ENCODE data around the gene S100A4.
"Not testable (repeated sequence)": the region's sequence is repeated elsewhere in the genome, so short reads cannot be mapped to it uniquely, and the experiment has no call there.

Gene S100A4

DNA sequence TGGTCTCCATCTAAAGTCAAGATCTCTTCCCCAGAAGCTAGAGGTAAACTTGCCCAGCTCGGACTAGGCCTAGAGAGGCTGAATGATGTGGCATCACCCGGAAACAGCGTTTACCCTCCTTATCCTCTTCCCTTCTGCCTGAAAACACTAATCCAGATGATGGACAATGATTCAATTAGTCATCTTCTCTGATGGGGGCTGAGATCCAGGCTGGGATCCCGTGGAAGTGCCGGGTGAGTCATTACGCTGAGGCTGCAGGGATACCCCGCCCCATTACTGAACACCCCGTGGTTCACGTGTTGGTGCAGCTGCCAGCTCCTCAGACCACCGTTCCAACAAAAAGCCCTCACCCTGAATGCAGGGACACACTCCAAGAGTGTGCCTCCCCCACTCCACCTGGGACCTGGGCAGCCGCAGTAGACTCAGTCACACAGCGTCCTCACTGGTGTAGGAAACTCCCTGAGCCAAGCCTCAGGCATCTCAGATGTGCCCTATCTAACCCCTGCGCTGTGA, 11.9 kb downstream of the S100A4 start:
- DNase-seq (ENCODE audit: low spot score): peak; percentile 26

DNA sequence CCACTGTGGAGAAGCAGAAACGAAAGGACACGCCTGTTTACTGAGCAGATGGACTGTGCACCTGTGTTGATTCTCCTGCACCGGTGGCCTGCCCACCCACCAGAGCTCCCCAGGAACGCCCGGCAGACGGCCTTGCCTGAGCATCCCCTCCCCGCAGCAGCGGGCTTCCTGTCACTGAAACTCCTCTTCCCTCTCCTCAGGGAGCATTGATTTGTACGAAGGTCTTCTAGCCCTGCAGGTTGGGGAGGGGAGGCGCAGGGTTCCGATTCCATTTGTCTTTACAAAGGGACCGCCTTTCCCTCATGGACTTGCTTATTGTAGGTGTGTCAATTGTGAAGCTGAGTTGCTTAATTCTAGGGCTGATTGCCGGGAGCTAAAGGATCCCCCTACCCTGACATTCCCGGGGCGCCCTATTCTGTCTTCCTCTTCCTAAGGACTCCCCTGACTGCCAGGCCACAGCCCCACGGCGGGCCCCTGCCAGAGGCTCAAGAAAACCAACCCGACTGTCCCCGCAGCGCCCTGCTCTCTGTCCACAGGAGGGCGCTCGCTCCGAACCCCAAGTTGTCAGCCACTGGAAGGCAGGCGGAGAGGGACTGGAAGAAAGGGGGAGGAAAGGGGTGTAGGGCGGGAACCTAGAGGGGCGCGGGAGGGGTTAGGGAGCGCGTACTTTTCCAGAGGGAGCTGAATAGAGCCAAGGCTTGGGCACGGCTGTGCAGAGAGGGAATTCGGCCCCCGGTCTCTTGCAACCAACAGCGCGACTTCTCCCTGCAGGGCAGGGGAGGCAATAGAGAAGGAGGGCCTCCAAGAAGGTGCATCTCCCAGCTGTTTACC, 12.6 kb downstream of the S100A4 start:
- peak; percentile 81 for DNase-seq (ENCODE audit: low spot score)

- DNase-seq (ENCODE audit: low spot score): peak; percentile 78
Measured at GRCh38 chr1:153532181-153532580, 13.4 kb downstream of the S100A4 start.

GRCh38 chr1:153531638-153532037, 14.0 kb downstream of the S100A4 start:
- no peak for DNase-seq (ENCODE audit: low spot score)

- DNase-seq (ENCODE audit: low spot score): no peak
Measured at GRCh38 chr1:153527683-153528040, 17.9 kb downstream of the S100A4 start.

- DNase-seq (ENCODE audit: low spot score): no peak
Measured at GRCh38 chr1:153527023-153527682, 18.5 kb downstream of the S100A4 start.

DNA sequence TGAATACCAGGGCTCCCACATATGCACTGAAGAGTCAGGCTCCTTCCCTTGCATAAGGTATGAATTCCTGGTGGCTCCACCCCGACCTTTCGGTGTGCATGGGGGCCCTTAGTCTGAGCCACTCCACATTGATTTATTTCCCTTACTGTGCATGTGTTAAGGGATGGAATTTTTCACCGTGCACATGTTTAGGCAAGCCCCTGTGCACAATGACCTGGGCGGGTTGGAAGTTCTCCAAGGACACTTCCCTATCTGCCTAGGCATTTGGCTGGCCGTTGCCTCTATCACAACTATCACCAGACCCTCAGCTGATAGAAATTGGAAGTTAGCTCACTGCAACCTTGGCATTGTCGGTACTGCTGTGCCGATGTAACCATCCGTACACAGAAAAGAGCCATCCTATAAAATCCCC, 19.5 kb downstream of the S100A4 start:
- no peak for DNase-seq (ENCODE audit: low spot score)

- no peak for DNase-seq (ENCODE audit: low spot score)
Measured at GRCh38 chr1:153525088-153525728, 20.4 kb downstream of the S100A4 start.

DNA sequence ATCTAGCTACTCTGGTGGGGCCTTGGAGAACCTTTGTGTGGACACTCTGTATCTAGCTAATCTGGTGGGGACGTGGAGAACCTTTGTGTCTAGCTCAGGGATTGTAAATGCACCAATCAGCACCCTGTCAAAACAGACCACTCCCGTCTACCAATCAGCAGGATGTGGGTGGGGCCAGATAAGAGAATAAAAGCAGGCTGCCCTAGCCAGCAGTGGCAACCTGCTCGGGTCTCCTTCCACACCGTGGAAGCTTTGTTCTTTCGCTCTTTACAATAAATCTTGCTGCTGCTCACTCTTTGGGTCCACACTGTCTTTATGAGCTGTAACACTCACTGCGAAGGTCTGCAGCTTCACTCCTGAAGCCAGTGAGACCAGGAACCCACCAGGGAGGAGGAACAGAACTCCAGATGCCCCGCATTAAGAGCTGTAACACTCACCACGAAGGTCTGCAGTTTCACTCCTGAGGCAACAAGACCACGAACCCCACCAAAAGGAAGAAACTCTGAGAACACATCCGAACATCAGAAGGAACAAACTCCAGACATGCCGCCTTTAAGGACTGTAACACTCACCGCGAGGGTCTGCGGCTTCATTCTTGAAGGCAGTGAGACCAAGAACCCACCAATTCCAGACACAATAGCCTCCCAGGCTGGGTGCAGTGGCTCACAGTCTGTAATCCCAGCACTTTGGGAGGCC, 23.1 kb downstream of the S100A4 start:
- DNase-seq (ENCODE audit: low spot score): not testable (repeated sequence)

GRCh38 chr1:153521808-153522207, 23.8 kb downstream of the S100A4 start:
- not testable (repeated sequence) for DNase-seq (ENCODE audit: low spot score)

DNA sequence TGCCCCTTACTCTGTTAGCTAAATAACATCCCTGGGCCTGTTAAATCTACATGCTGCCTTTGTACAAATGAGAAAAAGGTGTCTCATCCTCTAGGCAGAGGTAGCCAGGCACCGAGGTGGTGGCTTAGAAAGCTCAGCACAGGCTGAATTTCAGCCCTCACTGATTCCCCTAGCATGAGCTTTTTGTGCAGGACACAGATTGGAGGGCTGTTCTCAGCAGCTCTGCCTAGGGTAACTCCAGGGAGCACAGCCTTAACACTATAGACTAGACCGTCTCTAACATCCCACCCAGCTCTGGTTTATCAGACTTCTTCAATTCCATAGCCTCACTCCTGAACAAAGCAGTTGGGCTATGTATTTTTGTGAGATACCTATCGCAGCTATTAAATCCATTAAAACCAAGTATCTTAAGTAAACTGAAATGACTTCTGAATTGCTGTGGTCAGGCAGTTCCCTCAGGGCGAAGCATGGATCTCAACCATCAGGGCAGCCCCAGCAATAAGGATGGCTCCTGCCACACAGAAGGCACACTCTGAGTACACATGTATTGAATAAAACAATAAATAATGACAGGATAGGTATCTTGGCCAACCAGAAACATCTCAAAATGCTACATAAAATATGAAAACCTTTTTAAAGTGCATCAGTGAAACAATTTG, 24.7 kb downstream of the S100A4 start:
- DNase-seq (ENCODE audit: low spot score): no peak

- not testable (repeated sequence) for DNase-seq (ENCODE audit: low spot score)
Measured at GRCh38 chr1:153520137-153520691, 25.4 kb downstream of the S100A4 start.

GRCh38 chr1:153519242-153519641, 26.4 kb downstream of the S100A4 start:
- DNase-seq (ENCODE audit: low spot score): no peak

DNA sequence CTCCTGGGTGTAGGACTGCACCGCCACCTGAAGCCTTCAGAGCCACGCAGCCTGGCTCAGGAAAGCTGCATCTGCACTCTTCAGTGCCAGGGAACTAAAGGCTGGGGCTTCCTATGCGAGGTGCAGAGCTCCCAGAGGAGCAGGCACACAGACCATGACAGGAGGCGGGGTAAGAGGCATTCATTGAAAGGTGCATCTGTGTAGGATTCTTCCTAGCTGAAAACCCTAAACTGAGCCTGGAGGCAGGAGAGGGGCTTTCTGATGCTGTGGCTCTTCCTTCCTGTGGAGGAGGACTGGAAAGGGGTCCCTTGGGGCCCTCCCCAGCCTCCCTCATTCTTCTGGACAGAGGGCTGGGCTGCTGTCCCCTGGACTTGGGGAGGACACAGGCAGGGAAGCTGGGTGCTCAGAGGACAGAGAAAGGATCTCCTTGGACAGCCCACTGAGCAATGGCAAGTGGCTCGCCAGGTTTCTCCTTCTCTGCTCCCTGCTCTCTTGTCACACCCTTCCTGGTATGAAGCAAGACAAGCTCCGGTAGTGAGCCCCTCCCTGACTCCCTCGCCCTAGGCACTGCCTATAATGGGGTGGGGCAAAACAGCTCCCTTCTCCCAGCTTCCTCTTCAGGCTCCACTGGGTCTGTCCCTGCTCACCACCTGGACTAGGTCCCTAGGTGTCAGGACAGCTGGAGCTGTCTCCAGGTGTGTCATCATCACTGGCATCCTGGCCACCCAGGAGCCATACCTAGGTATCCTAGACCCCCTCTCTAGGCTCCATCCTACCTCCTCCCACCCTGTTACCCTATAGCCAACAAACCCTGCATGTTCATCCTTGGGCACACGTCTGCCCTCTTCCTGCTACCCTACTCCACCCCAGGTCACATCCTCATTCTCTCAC, 29.9 kb downstream of the S100A4 start:
- DNase-seq (ENCODE audit: low spot score): no peak

DNA sequence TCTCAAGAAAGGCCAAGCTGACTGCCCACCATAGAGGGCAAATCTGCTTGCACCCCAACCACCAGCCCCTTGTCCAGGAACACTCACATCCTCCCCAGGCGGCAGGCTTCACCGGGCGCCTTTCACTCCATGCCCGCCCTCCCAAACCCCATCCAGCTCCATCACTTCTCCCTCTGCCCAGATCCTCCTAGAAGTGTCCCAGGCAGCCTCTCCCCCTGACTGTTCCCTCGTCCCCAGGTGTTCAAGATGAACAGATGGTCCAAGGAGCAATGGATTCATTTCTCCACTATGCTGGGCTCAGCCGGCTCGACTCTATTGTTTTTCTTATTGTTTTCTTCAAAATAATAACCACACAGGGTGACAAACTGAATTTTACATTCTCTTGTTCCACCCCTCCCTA, 31.9 kb downstream of the S100A4 start:
- no peak for DNase-seq (ENCODE audit: low spot score)

DNA sequence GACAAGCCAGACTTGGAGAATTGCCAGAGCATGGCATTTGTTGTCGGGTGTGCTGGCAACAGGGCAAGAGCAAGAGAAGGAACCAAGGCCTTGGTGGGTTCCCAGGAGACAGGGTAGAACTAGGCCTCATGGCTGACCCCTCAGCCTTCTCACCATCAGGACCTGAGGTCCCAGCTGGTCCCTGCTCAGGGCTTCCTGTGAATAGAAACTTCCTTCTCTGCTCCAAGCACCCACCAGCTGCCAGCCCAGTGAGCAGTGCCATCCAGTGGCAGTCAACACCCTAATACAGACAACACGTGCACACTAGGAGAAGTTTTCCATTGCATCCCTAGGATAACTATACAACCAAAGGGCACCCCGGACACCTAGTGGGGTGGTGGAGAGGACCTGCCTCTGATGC, 32.6 kb downstream of the S100A4 start:
- DNase-seq (ENCODE audit: low spot score): no peak

- peak; percentile 82 for DNase-seq (ENCODE audit: low spot score)
Measured at GRCh38 chr1:153510984-153511410, 34.6 kb downstream of the S100A4 start.

- DNase-seq (ENCODE audit: low spot score): peak; percentile 75
Measured at GRCh38 chr1:153509729-153510354, 35.8 kb downstream of the S100A4 start.

GRCh38 chr1:153509036-153509435, 36.6 kb downstream of the S100A4 start:
- DNase-seq (ENCODE audit: low spot score): no peak
